OCI-LY3 (cell line): ENCODE measurements around the gene TLE4.

Experiments used
- EZH2phosphoT487 ChIP-seq: fragments of 200-600 bp; shearing (Covaris generic); IDR thresholded peaks from 2 replicates; pipeline ENCODE4 v1.6.1; 2018; ENCODE audit warnings: antibody characterized with exemption, mixed run types, low read depth
- TF ChIP-seq, protein P1 (sequence below): fragments of 200-600, 300-600 bp; sonication (generic); IDR thresholded peaks from 2 replicates; pipeline ENCODE4 v1.5.1; 2014; ENCODE audit warnings: antibody characterized with exemption, low read length, low read depth

DNA sequence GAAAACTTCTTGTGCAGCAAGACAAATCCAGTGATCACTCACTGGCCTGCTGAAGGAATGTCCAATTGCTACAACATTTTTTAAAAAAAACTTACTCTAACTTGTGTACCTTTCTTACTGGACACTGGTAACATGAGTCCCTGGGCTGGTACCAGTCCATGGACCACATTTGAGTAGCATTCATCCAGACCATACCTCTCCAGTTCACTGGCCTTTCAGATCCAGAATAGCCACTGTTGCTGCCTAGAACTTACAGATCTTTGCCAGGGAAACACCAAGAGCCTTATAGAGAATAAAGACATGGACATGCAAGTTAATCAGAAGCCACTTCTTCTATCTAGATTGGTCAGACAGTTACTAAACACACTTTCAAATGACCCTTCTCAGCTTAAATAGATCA is 185.3 kb downstream of the TLE4 start:
- TF ChIP-seq, protein P1, sequence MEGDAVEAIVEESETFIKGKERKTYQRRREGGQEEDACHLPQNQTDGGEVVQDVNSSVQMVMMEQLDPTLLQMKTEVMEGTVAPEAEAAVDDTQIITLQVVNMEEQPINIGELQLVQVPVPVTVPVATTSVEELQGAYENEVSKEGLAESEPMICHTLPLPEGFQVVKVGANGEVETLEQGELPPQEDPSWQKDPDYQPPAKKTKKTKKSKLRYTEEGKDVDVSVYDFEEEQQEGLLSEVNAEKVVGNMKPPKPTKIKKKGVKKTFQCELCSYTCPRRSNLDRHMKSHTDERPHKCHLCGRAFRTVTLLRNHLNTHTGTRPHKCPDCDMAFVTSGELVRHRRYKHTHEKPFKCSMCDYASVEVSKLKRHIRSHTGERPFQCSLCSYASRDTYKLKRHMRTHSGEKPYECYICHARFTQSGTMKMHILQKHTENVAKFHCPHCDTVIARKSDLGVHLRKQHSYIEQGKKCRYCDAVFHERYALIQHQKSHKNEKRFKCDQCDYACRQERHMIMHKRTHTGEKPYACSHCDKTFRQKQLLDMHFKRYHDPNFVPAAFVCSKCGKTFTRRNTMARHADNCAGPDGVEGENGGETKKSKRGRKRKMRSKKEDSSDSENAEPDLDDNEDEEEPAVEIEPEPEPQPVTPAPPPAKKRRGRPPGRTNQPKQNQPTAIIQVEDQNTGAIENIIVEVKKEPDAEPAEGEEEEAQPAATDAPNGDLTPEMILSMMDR: no peak
- no peak for TF ChIP-seq EZH2phosphoT487
